LNCAP (cell line): Measurements from ENCODE around the gene RASSF10.

ENCODE experiments used
- CTCF ChIP-seq: fragments of 450-650 bp; IDR thresholded peaks from 2 replicates; pipeline ENCODE4 v1.5.1; 2017; ENCODE audit warnings: mild to moderate bottlenecking

Gene RASSF10

GRCh38 chr11:12995188-12995587 lies 13.9 kb upstream of the RASSF10 start:
- no peak for TF ChIP-seq CTCF

- no peak for TF ChIP-seq CTCF
These were observed 13.3 kb upstream of the RASSF10 start for GRCh38 chr11:12995823-12996222.

GRCh38 chr11:12997168-12997567 lies 11.9 kb upstream of the RASSF10 start:
- TF ChIP-seq CTCF: no peak

GRCh38 chr11:12998336-12998735 lies 10.8 kb upstream of the RASSF10 start:
- TF ChIP-seq CTCF: no peak

- TF ChIP-seq CTCF: no peak
These were observed 9.5 kb upstream of the RASSF10 start for GRCh38 chr11:12999597-12999996.

- no peak for TF ChIP-seq CTCF
These were observed 9.0 kb upstream of the RASSF10 start for GRCh38 chr11:13000116-13000515.

- TF ChIP-seq CTCF: no peak
These were observed 8.4 kb upstream of the RASSF10 start for GRCh38 chr11:13000721-13001120.

- TF ChIP-seq CTCF: no peak
These were observed 5.2 kb upstream of the RASSF10 start for GRCh38 chr11:13003736-13004493.
